Transverse colon (tissue), 4 donors: ENCODE data around the gene GRAMD2B. TPM values are rescaled to one million over a fixed set of nuclear protein-coding genes. Genes with fewer than 3 reads are reported as not detected.

ENCODE experiments used
- DNase-seq: peaks from one replicate; pipeline ENCODE4 v3.0.0-alpha.2; 2019
- H3K27ac ChIP-seq, 4 donors: fragments of 200-600 bp; sonication (generic); 2 replicates each; pipeline ENCODE4 v1.5.1; 2016 to 2018; ENCODE audit warnings: inconsistent platforms in 4 of 4
- H3K27me3 ChIP-seq: fragments of 200-600 bp; sonication (generic); 2 replicates; pipeline ENCODE4 v1.5.1; 2017; ENCODE audit warnings: inconsistent platforms
- H3K36me3 ChIP-seq, 4 donors: fragments of 200-600 bp; sonication (generic); 2 replicates each; pipeline ENCODE4 v1.5.1; 2017 to 2019; ENCODE audit warnings: inconsistent platforms in 4 of 4
- H3K4me1 ChIP-seq, 4 donors: fragments of 200-600 bp; sonication (generic); 2 replicates each; pipeline ENCODE4 v1.5.1; 2017 to 2020; ENCODE audit warnings: inconsistent platforms in 4 of 4
- H3K4me3 ChIP-seq, 4 donors: fragments of 200-600 bp; sonication (generic); 1 replicate in 1 of 4; 2 replicates in 3 of 4; pipeline versions ENCODE4 v1.5.1 to v1.6.1; 2017 to 2019; ENCODE audit warnings: inconsistent platforms in 4 of 4
- H3K9me3 ChIP-seq, 2 donors: fragments of 200-600 bp; sonication (generic); 2 replicates each; pipeline ENCODE4 v1.5.1; 2017 to 2019; ENCODE audit warnings: inconsistent platforms in 2 of 2
- EP300 ChIP-seq: sonication (generic); formaldehyde crosslinking; IDR thresholded peaks from one replicate; pipeline ENCODE4 v1.6.1; 2017; ENCODE audit warnings: antibody characterized with exemption, low read depth
- POLR2A ChIP-seq: fragments of 450-650 bp; IDR thresholded peaks from one replicate; pipeline ENCODE4 v1.6.1; 2016; ENCODE audit warnings: antibody characterized with exemption, mild to moderate bottlenecking, moderate library complexity
- POLR2AphosphoS5 ChIP-seq, 3 donors: sonication (generic); formaldehyde crosslinking; IDR thresholded peaks; one replicate each; pipeline ENCODE4 v1.6.1; 2016; ENCODE audit warnings: antibody characterized with exemption in 3 of 3
- WGBS, 2 donors: methylation state at CpG; one replicate each; pipeline ENCODE4 v1.1.5; 2018; ENCODE audit warnings: low coverage in 1 of 2; 5-methylcytosine and 5-hydroxymethylcytosine counted together
- in situ Hi-C, 4 donors: fragments of 200-750 bp; cut with MboI; loops; one replicate each; pipeline versions ENCODE4 v1.15.0 to v1.15.1; 2017; ENCODE audit warnings: low sequenced_read_pairs in 3 of 4, low pct_ligation_motif_present in 1 of 4, low pct_unique_long_range_greater_than_20kb in 1 of 4
- intact Hi-C: fragments of 100-400 bp; cut with DNase I; formaldehyde crosslinking; loops from one replicate; pipeline ENCODE4 v1.15.1; 2023; ENCODE audit warnings: low total_unique reads
- total RNA-seq, 4 donors: library from RNA; depleted of rRNA; stranded (reverse); fragments of >200 nt; gene quantifications; one replicate each; pipeline ENCODE4 v1.1.0, GENCODE V29; 2016
- TF ChIP-seq, protein P1 (sequence below), 5 experiments: fragments of 200-600 bp in 3 of 5; fragments of 450-650 bp in 2 of 5; sonication (generic) in 3 of 5; IDR thresholded peaks; 1 replicate in 2 of 5; 2 replicates in 3 of 5; pipeline ENCODE4 v1.5.1; 2016 to 2017; ENCODE audit warnings: antibody characterized with exemption in 5 of 5, inconsistent platforms in 3 of 5, mild to moderate bottlenecking in 2 of 5, moderate library complexity in 1 of 5

GRAMD2B gene
- total RNA-seq, 4 donors from 2014 or later, result 93.9 to 191 (median 161) TPM

DNA sequence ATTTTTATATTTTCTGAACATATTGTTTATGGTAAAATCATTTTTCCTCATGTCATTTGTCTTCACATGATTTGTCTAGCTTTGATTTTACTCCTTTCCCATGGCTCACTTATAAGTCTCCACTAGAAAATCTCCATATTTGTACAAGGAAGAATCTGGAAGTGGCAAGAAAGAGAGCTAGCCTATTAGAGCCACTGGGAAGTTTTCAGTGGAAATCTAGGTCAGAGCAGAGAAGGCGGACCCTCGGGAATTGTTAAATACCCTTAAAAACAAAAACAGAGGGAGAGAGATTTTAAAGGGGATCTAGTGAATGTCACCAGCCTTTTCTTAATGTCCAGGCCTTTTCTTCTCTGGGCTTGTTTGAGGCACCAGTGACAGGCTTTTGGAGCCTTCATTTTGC lies 56.6 kb downstream of the GRAMD2B start:
- H3K9me3 ChIP-seq, result no peaks in the 10 kb centered on the region
- no peak overlapping the region for H3K4me3 ChIP-seq
- DNase-seq, result no peak
- H3K4me1 ChIP-seq, result peaks cover 0 to 10% (median 3%) of the 10 kb centered on the region in 4 donors
- peaks cover 0 to 29% (median 11%) of the 10 kb centered on the region in 4 donors for H3K36me3 ChIP-seq
- TF ChIP-seq POLR2AphosphoS5 (IDR thresholded peaks at IDR 0.05) (no peak), POLR2A (no peak), EP300 (no peak)
- TF ChIP-seq, protein P1, sequence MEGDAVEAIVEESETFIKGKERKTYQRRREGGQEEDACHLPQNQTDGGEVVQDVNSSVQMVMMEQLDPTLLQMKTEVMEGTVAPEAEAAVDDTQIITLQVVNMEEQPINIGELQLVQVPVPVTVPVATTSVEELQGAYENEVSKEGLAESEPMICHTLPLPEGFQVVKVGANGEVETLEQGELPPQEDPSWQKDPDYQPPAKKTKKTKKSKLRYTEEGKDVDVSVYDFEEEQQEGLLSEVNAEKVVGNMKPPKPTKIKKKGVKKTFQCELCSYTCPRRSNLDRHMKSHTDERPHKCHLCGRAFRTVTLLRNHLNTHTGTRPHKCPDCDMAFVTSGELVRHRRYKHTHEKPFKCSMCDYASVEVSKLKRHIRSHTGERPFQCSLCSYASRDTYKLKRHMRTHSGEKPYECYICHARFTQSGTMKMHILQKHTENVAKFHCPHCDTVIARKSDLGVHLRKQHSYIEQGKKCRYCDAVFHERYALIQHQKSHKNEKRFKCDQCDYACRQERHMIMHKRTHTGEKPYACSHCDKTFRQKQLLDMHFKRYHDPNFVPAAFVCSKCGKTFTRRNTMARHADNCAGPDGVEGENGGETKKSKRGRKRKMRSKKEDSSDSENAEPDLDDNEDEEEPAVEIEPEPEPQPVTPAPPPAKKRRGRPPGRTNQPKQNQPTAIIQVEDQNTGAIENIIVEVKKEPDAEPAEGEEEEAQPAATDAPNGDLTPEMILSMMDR (IDR thresholded peaks at IDR 0.05), result no peak
- intact Hi-C loops (no loop called here), in situ Hi-C loops (no loop called here)
- WGBS, 2 donors, result 80 to 87% methylated on average over 2 of the region's 2 CpGs
- H3K27me3 ChIP-seq, result no peaks in the 10 kb centered on the region
- H3K27ac ChIP-seq, result no peak overlapping the region

DNA sequence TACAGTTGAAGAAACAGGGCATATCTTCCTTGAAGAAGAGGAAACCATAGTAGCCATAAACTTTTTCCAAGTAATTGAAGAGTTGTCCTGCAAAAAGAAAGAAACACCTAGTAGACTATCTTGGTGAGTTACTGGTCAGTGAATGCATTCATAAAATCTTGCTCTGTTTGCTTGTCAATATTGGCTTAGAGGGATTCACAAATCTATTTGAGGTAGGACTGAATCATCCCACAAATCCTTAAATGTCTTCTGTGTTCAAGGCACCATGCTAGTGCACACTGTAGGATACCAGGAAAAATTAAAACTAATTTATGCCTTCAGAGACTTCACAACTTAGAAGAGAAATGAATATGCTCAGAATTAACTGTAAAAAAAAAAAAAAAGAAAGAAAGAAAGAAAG lies 57.6 kb downstream of the GRAMD2B start:
- H3K27ac ChIP-seq, result peak overlapping the region in 1 of 4 donors; percentile 9
- no peak for DNase-seq
- intact Hi-C loops (no loop called here), in situ Hi-C loops (no loop called here)
- H3K9me3 ChIP-seq, result no peaks in the 10 kb centered on the region
- TF ChIP-seq EP300 (no peak), POLR2AphosphoS5 (IDR thresholded peaks at IDR 0.05) (no peak)
- H3K4me3 ChIP-seq, result no peak overlapping the region
- no peaks in the 10 kb centered on the region for H3K27me3 ChIP-seq
- H3K4me1 ChIP-seq, result peaks cover 0 to 10% (median 3%) of the 10 kb centered on the region in 4 donors
- peaks cover 0 to 35% (median 16%) of the 10 kb centered on the region in 4 donors for H3K36me3 ChIP-seq

GRCh38 chr5:126481243-126481642 lies 58.0 kb downstream of the GRAMD2B start:
- in situ Hi-C loops, result no loop called here
- H3K27ac ChIP-seq, result no peak overlapping the region
- H3K9me3 ChIP-seq, result no peaks in the 10 kb centered on the region
- H3K27me3 ChIP-seq, result no peaks in the 10 kb centered on the region
- intact Hi-C loops, result no loop called here
- no peak overlapping the region for H3K4me3 ChIP-seq
- DNase-seq, result no peak
- H3K36me3 ChIP-seq, result peaks cover 0 to 39% (median 18%) of the 10 kb centered on the region in 4 donors
- TF ChIP-seq POLR2A (no peak), POLR2AphosphoS5 (IDR thresholded peaks at IDR 0.05) (no peak), EP300 (no peak)
- TF ChIP-seq, protein P1 (IDR thresholded peaks at IDR 0.05), result no peak
- peaks cover 0 to 10% (median 3%) of the 10 kb centered on the region in 4 donors for H3K4me1 ChIP-seq
- WGBS, 2 donors, result 81 to 83% methylated on average over 2 of the region's 2 CpGs

- peaks cover 0 to 50% (median 24%) of the 10 kb centered on the region in 4 donors for H3K36me3 ChIP-seq
- intact Hi-C loops, result no loop called here
- no peak for DNase-seq
These were observed 59.4 kb downstream of the GRAMD2B start for GRCh38 chr5:126482591-126482990.

More at GRCh38 chr5:126482591-126482990, 59.4 kb downstream of the GRAMD2B start:
- no peaks in the 10 kb centered on the region for H3K9me3 ChIP-seq
- H3K27me3 ChIP-seq, result no peaks in the 10 kb centered on the region
- peaks cover 0 to 5% (median 3%) of the 10 kb centered on the region in 4 donors for H3K4me1 ChIP-seq
- peak overlapping the region in 2 of 4 donors; percentile 16 to 47 for H3K27ac ChIP-seq
- in situ Hi-C loops, result no loop called here
- TF ChIP-seq EP300 (no peak), POLR2AphosphoS5 (IDR thresholded peaks at IDR 0.05) (no peak), POLR2A (no peak)
- TF ChIP-seq, protein P1 (IDR thresholded peaks at IDR 0.05), result no peak
- no peak overlapping the region for H3K4me3 ChIP-seq
- WGBS, 2 donors, result 83 to 90% methylated on average over 1 of the region's 1 CpG
